ENCODE data around the gene VAV1. TPM values are rescaled to one million over a fixed set of nuclear protein-coding genes. Genes with fewer than 3 reads are reported as not detected.
A peak's percentile ranks its signal among the peaks of the same experiment; 100 is the strongest.

The VAV1 gene
- total and polyA plus RNA-seq, 2 of the 13 experiments (the other 11 are each of a cell fraction or from before 2014, with no cell fraction given): not detected

DNA sequence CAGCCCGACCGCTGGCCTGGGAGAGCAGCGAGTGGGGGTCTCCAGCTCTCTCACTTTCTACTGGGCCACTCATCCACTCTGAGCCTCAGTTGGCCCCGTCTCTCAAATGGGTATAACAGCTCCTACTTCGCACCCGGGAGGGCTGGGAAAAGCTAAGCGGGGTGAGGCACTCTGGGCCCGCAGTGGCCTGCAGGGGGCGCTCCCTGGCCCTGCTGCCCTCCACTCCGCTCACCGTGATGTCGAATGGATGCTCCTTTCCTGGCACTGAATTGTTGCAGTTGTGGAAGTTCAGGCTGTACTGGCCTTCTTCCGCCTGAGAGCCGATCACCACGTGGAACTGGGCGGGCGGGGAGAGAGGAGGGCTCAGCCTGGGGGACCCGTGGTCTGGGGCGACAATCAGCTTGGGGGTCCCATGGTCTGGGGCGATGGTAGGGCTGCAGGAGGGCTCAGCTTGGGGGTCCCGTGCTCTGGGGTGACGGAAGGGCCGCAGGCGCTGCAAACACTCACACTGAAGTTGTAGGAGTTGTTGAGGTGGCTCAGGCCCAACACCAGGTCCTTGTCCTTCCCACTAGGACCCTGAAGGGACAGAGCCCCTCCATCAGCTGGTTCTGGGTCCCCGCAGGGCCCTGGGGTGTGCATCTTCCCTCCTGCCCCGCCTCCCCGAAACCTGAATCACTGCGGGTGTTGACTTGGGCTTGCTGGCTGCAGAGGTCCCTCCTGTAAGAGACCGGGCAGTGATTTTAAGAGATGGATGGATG, 39.0 kb upstream of the VAV1 start (continued):
- TF ChIP-seq KLF13 (CRISPR knock-in tag; IDR thresholded peaks at IDR 0.05) (no peak), ZNF101 (CRISPR knock-in tag; IDR thresholded peaks at IDR 0.05; ENCODE audit: borderline replicate concordance, low read depth) (no peak), ZNF142 (CRISPR knock-in tag; IDR thresholded peaks at IDR 0.05) (no peak), MEF2D (CRISPR knock-in tag; IDR thresholded peaks at IDR 0.05) (no peak), RFX1 (IDR thresholded peaks at IDR 0.05) (no peak), RAD21 (CRISPR knock-in tag; IDR thresholded peaks at IDR 0.05) (no peak), POLR2AphosphoS2 (IDR thresholded peaks at IDR 0.05; ENCODE audit: low read depth, low read length) (no peak), RBM39 (IDR thresholded peaks at IDR 0.05; ENCODE audit: low read depth, low read length, poor library complexity, severe bottlenecking) (peak; percentile 45), THAP8 (CRISPR knock-in tag; IDR thresholded peaks at IDR 0.05; ENCODE audit: borderline replicate concordance) (no peak), ZSCAN29 (CRISPR knock-in tag; conservative IDR thresholded peaks at IDR 0.05) (no peak), ZSCAN22 (CRISPR knock-in tag; IDR thresholded peaks at IDR 0.05) (no peak), PCBP1 (IDR thresholded peaks at IDR 0.05; ENCODE audit: borderline replicate concordance, low read depth, low read length) (0 out of 2 replicates have a peak, but pooled peaks have one; percentile 13), MXD4 (CRISPR knock-in tag; IDR thresholded peaks at IDR 0.05) (no peak), ZSCAN21 (CRISPR knock-in tag; IDR thresholded peaks at IDR 0.05; ENCODE audit: borderline replicate concordance) (0 out of 2 replicates have a peak, but pooled peaks have one; percentile 1), SNAPC2 (CRISPR knock-in tag; IDR thresholded peaks at IDR 0.05) (no peak), ZNF292 (CRISPR knock-in tag; IDR thresholded peaks at IDR 0.05; ENCODE audit: borderline replicate concordance, low read depth) (no peak), CHCHD3 (CRISPR knock-in tag; IDR thresholded peaks at IDR 0.05) (no peak), NFATC3 (CRISPR knock-in tag; IDR thresholded peaks at IDR 0.05) (no peak)
- TF ChIP-seq, protein P1, sequence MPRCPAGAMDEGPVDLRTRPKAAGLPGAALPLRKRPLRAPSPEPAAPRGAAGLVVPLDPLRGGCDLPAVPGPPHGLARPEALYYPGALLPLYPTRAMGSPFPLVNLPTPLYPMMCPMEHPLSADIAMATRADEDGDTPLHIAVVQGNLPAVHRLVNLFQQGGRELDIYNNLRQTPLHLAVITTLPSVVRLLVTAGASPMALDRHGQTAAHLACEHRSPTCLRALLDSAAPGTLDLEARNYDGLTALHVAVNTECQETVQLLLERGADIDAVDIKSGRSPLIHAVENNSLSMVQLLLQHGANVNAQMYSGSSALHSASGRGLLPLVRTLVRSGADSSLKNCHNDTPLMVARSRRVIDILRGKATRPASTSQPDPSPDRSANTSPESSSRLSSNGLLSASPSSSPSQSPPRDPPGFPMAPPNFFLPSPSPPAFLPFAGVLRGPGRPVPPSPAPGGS (CRISPR knock-in tag; IDR thresholded peaks at IDR 0.05): 0 out of 2 replicates have a peak, but pooled peaks have one; percentile 15
- TF ChIP-seq, protein P2, sequence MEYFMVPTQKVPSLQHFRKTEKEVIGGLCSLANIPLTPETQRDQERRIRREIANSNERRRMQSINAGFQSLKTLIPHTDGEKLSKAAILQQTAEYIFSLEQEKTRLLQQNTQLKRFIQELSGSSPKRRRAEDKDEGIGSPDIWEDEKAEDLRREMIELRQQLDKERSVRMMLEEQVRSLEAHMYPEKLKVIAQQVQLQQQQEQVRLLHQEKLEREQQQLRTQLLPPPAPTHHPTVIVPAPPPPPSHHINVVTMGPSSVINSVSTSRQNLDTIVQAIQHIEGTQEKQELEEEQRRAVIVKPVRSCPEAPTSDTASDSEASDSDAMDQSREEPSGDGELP (IDR thresholded peaks at IDR 0.05; ENCODE audit: borderline replicate concordance, low read depth): no peak
